B cell (primary cell): ENCODE results near the gene CES3. TPM values are rescaled to one million over a fixed set of nuclear protein-coding genes. Genes with fewer than 3 reads are reported as not detected.

Source experiments
- ATAC-seq: fragments of 200-7000 bp; cut with Tn5 transposase; one replicate; pipeline ENCODE4 v1.10.0; 2021; ENCODE audit warnings: low read depth, mild to moderate bottlenecking, moderate number of reproducible peaks, moderate library complexity
- CTCF ChIA-PET: fragments of 350-600 bp; sonication (Branson Sonifier 250); formaldehyde crosslinking; loops from one replicate; lab custom pipeline; 2021; ENCODE audit warnings: antibody characterized with exemption, inconsistent platforms; lab: Charles Lee
- POLR2A ChIA-PET: fragments of 350-600 bp; sonication (Branson Sonifier 250); formaldehyde crosslinking; loops from one replicate; lab custom pipeline; 2021; ENCODE audit warnings: antibody characterized with exemption; lab: Charles Lee
- DNase-seq: peaks from one replicate; pipeline ENCODE4 v3.0.0; 2013
- H2AFZ ChIP-seq: 2 replicates; pipeline ENCODE4 v1.6.1; 2012; ENCODE audit warnings: mild to moderate bottlenecking, low read depth, low read length; ENCODE audit not compliant: insufficient read depth, poor library complexity, severe bottlenecking
- H3K27ac ChIP-seq, 2 donors: 1 replicate in 1 of 2; 2 replicates in 1 of 2; pipeline ENCODE4 v1.5.1; 2012 to 2013; ENCODE audit warnings: low read length in 2 of 2, mild to moderate bottlenecking in 2 of 2, moderate library complexity in 1 of 2
- H3K27me3 ChIP-seq, 4 experiments: fragments of 200-600 bp in 1 of 4; sonication (generic) in 1 of 4; replicated peaks in 1 of 4; 1 replicate in 2 of 4; 2 replicates in 2 of 4; pipeline versions ENCODE4 v1.6.1 to v1.7.0; 2013 to 2016; ENCODE audit warnings: low read length in 3 of 4, mild to moderate bottlenecking in 2 of 4, mixed read lengths in 1 of 4, moderate library complexity in 1 of 4; ENCODE audit not compliant: insufficient read depth in 4 of 4, control insufficient read depth in 3 of 4; ENCODE audit errors: control extremely low read depth in 1 of 4
- H3K36me3 ChIP-seq, 2 experiments: replicated peaks in 1 of 2; 1 replicate in 1 of 2; 2 replicates in 1 of 2; pipeline versions ENCODE4 v1.6.1 to v1.7.1; 2013; ENCODE audit warnings: low read length in 1 of 2; ENCODE audit not compliant: insufficient read depth in 2 of 2, control insufficient read depth in 1 of 2; ENCODE audit errors: control extremely low read depth in 1 of 2, extremely low read depth in 1 of 2
- H3K4me1 ChIP-seq, 2 donors: fragments of 200-600 bp in 1 of 2; sonication (generic) in 1 of 2; 1 replicate in 1 of 2; 2 replicates in 1 of 2; pipeline versions ENCODE4 v1.5.1 to v1.6.1; 2013 to 2017; ENCODE audit warnings: low read length in 2 of 2; ENCODE audit not compliant: control insufficient read depth in 2 of 2, insufficient read depth in 2 of 2
- H3K4me2 ChIP-seq: replicated peaks from 2 replicates; pipeline ENCODE3; 2012; ENCODE audit warnings: mild to moderate bottlenecking, low read depth, low read length; ENCODE audit not compliant: poor library complexity, severe bottlenecking
- H3K4me3 ChIP-seq, 5 experiments: fragments of 200-600 bp in 1 of 5; sonication (generic) in 1 of 5; 1 replicate in 3 of 5; 2 replicates in 2 of 5; pipeline versions ENCODE4 v1.5.1 to v1.7.0; 2011 to 2016; ENCODE audit warnings: low read length in 4 of 5, mild to moderate bottlenecking in 4 of 5, low read depth in 2 of 5, control low read depth in 1 of 5, moderate library complexity in 1 of 5; ENCODE audit not compliant: insufficient read depth in 1 of 5; ENCODE audit errors: control extremely low read depth in 1 of 5, extremely low read depth in 1 of 5
- H3K79me2 ChIP-seq: fragments of 200-600 bp; sonication (generic); one replicate; pipeline ENCODE4 v1.6.0; 2016; ENCODE audit warnings: low read length; ENCODE audit not compliant: control insufficient read depth, insufficient read depth
- H3K9ac ChIP-seq: fragments of 200-600 bp; sonication (generic); 2 replicates; pipeline ENCODE4 v1.6.1; 2017; ENCODE audit warnings: mild to moderate bottlenecking, low read length, moderate library complexity
- H3K9me3 ChIP-seq, 3 donors: one replicate each; pipeline versions ENCODE4 v1.6.1 to v1.7.1; 2013; ENCODE audit warnings: low read length in 2 of 3; ENCODE audit not compliant: control insufficient read depth in 2 of 3, insufficient read depth in 1 of 3; ENCODE audit errors: control extremely low read depth in 1 of 3
- H4K20me1 ChIP-seq: 2 replicates; pipeline ENCODE4 v1.6.0; 2012; ENCODE audit warnings: mild to moderate bottlenecking, low read length; ENCODE audit not compliant: insufficient read depth, control insufficient read depth, poor library complexity, severe bottlenecking
- H3K27ac Mint-ChIP-seq: one replicate; pipeline ENCODE4 v1.8.0; 2021; ENCODE audit warnings: mixed read lengths
- H3K27me3 Mint-ChIP-seq: one replicate; pipeline ENCODE4 v1.8.0; 2021; ENCODE audit warnings: mixed read lengths
- H3K4me1 Mint-ChIP-seq: one replicate; pipeline ENCODE4 v1.8.0; 2021; ENCODE audit warnings: mixed read lengths
- H3K4me3 Mint-ChIP-seq: one replicate; pipeline ENCODE4 v1.8.0; 2021; ENCODE audit warnings: mixed read lengths
- H3K9me3 Mint-ChIP-seq: one replicate; pipeline ENCODE4 v1.8.0; 2022; ENCODE audit warnings: mixed read lengths; ENCODE audit not compliant: insufficient read depth
- EZH2 ChIP-seq: IDR thresholded peaks from 2 replicates; pipeline ENCODE4 v1.6.1; 2012; ENCODE audit warnings: borderline replicate concordance, low read depth, mild to moderate bottlenecking, moderate library complexity, low read length; ENCODE audit not compliant: insufficient read depth, poor library complexity, severe bottlenecking
- WGBS: methylation state at CpG from one replicate; pipeline ENCODE4 v1.1.5; 2013; ENCODE audit warnings: missing lambda C conversion rate; ENCODE audit not compliant: insufficient coverage; 5-methylcytosine and 5-hydroxymethylcytosine counted together
- intact Hi-C: fragments of 100-400 bp; cut with micrococcal nuclease; formaldehyde crosslinking; loops from one replicate; pipeline ENCODE4 v1.10.0; 2022
- polyA plus RNA-seq: library from polyadenylated mRNA; depleted of rRNA; stranded (reverse); fragments of >200 nt; gene quantifications from 2 replicates; pipeline ENCODE4 v1.2.3, GENCODE V29; 2012
- total RNA-seq, 2 donors: library from RNA; stranded (reverse); fragments of 120-200 nt in 1 of 2; gene quantifications; 1 replicate in 1 of 2; 2 replicates in 1 of 2; pipeline versions ENCODE4 v1.2.3 to v1.2.4, GENCODE V29; 2013 to 2022
- TF ChIP-seq, protein P1 (sequence below): fragments of 200-600 bp; IDR thresholded peaks from one replicate; pipeline ENCODE4 v1.8.0; 2022; ENCODE audit warnings: antibody characterized with exemption, mild to moderate bottlenecking

CES3 gene
- total and polyA plus RNA-seq, 2 donors (not counting 1 experiment from before 2014, with no cell fraction given): 0.25 to 0.42 TPM

GRCh38 chr16:67016143-67016542 lies 55.1 kb downstream of the CES3 start:
- Histone ChIP-seq H3K9ac (no peak overlapping the region), H3K27me3 (peaks cover 0 to 16% (median 7%) of the 10 kb centered on the region in 4 experiments), H3K4me2 (no peak overlapping the region), H3K79me2 (no peaks in the 10 kb centered on the region), H3K4me3 (no peak overlapping the region), H3K27ac (no peak overlapping the region), H2AFZ (no peak overlapping the region), H3K9me3 (no peaks in the 10 kb centered on the region), H4K20me1 (no peaks in the 10 kb centered on the region), H3K36me3 (no peaks in the 10 kb centered on the region), H3K4me1 (peaks cover 12 to 13% of the 10 kb centered on the region in 2 donors)
- intact Hi-C loops: loop anchor here (2.0 kb wide), 1 partner anchor 85 kb away; no protein-coding TSS in a partner anchor
- no peak overlapping the region for H3K4me3 Mint-ChIP-seq
- POLR2A ChIA-PET: no interaction called here
- peaks cover 6% of the 10 kb centered on the region for H3K27me3 Mint-ChIP-seq
- peaks cover 2% of the 10 kb centered on the region for H3K4me1 Mint-ChIP-seq
- TF ChIP-seq EZH2: no peak
- TF ChIP-seq, protein P1, sequence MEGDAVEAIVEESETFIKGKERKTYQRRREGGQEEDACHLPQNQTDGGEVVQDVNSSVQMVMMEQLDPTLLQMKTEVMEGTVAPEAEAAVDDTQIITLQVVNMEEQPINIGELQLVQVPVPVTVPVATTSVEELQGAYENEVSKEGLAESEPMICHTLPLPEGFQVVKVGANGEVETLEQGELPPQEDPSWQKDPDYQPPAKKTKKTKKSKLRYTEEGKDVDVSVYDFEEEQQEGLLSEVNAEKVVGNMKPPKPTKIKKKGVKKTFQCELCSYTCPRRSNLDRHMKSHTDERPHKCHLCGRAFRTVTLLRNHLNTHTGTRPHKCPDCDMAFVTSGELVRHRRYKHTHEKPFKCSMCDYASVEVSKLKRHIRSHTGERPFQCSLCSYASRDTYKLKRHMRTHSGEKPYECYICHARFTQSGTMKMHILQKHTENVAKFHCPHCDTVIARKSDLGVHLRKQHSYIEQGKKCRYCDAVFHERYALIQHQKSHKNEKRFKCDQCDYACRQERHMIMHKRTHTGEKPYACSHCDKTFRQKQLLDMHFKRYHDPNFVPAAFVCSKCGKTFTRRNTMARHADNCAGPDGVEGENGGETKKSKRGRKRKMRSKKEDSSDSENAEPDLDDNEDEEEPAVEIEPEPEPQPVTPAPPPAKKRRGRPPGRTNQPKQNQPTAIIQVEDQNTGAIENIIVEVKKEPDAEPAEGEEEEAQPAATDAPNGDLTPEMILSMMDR: no peak
- H3K9me3 Mint-ChIP-seq: no peaks in the 10 kb centered on the region
- DNase-seq: no peak
- ATAC-seq: no peak
- H3K27ac Mint-ChIP-seq: no peak overlapping the region
- CTCF ChIA-PET: interaction anchor here (0.9 to 1.6 kb wide), 3 partner anchors 39 to 152 kb away, joined by 3 to 6 read pairs (median 4); no protein-coding TSS in a partner anchor

DNA sequence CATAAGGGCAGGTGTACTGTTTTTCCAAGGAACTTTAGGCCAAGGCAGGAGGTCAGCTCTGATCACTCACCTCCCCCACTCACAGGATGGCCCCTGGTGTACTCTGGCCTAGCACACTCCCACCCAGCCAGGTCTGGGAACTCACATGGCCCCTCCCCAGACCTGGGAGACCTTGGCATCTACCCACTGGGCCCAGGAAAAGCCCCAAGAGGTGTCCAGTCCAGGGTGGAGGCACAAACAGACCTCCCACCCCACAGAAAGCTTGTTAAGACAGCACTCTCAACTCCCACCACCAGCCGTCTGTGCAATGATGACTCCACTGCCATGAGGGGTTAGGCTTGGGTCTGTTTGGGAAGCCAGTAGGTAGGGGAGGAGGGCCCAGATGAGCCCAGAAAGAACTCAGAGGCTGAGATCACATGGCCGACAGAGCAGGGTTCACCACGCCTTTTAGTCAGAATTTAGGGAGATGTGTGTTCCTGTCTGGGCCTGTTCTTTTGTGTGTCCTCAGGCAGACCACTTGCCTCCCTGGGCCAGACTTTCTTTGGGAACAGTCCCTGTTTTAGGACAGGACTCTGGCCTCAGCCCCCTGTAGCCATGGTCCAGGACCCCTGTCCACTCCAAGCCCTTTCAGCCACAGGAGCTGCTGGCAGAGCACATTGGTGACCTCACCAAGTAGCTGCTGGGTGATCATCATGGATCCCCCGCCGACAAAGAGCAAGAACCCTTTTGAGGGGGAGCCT lies 55.8 kb downstream of the CES3 start:
- H3K4me3 ChIP-seq: no peak overlapping the region
- H3K36me3 ChIP-seq: no peaks in the 10 kb centered on the region
- no peak overlapping the region for H2AFZ ChIP-seq
- Mint-ChIP-seq H3K27me3 (peaks cover 6% of the 10 kb centered on the region), H3K4me3 (no peak overlapping the region), H3K9me3 (no peaks in the 10 kb centered on the region), H3K4me1 (peaks cover 2% of the 10 kb centered on the region), H3K27ac (no peak overlapping the region)
- POLR2A ChIA-PET: no interaction called here
- H3K4me2 ChIP-seq: no peak overlapping the region
- ATAC-seq (no peak), DNase-seq (no peak)
- 95% methylated on average over 4 of the region's 5 CpGs for WGBS
- H4K20me1 ChIP-seq: no peaks in the 10 kb centered on the region
- peaks cover 0 to 16% (median 7%) of the 10 kb centered on the region in 4 experiments for H3K27me3 ChIP-seq
- no peak overlapping the region for H3K27ac ChIP-seq
- no peaks in the 10 kb centered on the region for H3K79me2 ChIP-seq
- no peaks in the 10 kb centered on the region for H3K9me3 ChIP-seq
- peaks cover 12 to 13% of the 10 kb centered on the region in 2 donors for H3K4me1 ChIP-seq
- H3K9ac ChIP-seq: no peak overlapping the region
- intact Hi-C loops: loop anchor here (2.0 kb wide), 1 partner anchor 84 kb away; no protein-coding TSS in a partner anchor
- TF ChIP-seq, protein P1: no peak
- no peak for TF ChIP-seq EZH2
- CTCF ChIA-PET: interaction anchor here (1.3 to 2.9 kb wide), 7 partner anchors 27 to 168 kb away, joined by 3 to 27 read pairs (median 9); no protein-coding TSS in a partner anchor
